GM18867 (cell line): Measurements from ENCODE around the gene EIF5.

Source experiments
- ATAC-seq: cut with Tn5 transposase; IDR thresholded peaks from one replicate; pipeline ENCODE4 v1.9.1; 2021; ENCODE audit warnings: mild to moderate bottlenecking, moderate library complexity; ENCODE audit not compliant: unreplicated experiment

EIF5 gene

DNA sequence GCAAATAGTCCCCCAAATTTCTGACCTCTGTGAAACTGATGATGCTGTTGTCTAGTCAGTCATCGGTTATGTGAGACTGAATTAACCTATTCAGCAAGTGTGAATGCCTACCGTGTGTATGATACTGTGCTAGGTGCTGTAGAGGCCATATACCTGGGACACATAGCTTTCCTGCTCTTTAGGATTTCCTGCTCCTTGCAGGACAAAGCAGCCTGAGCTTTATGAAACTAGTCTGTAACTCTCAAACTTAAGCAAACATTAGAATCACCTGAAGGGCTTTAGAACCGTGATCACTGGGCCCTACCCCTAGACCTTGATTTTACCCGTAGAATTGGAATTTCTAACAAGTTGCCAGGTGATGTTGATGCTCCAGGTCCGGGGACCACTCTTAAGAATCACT is 58.1 kb downstream of the EIF5 start:
- ATAC-seq, result no peak

DNA sequence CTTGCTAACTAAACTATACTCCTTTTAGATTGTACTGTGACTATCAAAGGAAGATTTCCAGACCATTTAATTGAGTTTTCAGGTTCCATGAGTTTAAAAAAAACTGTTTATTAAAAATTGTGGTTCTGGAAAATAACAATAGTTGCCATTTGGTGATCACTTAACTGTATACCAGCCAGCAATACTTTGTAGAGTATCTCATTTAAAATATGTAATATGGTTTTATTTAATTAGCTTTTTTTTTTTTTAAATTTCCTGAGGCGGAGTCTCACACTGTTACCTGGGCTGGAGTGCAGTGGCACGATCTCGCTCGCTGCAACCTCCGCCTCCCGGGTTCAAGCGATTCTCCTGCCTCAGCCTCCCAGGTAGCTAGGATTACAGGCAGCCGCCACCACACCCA is 58.5 kb downstream of the EIF5 start:
- no peak for ATAC-seq

DNA sequence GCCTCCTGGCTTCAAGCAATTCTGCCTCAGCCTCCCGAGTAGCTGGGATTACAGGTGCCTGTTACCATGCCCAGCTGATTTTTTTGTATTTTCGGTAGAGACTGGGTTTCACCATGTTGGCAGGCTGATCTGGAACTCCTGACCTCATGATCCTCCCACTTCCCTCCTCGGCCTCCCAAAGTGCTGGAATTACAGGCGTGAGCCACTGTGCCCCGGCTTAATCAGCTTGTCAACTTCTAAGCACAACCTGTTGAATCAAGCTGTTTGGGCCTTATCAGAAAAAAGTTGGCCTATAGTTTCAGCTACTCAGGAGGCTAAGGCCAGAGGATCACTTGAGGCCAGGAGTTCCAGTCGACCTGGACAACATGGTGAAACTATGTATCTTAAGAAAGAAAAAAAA is 59.0 kb downstream of the EIF5 start:
- ATAC-seq, result no peak

DNA sequence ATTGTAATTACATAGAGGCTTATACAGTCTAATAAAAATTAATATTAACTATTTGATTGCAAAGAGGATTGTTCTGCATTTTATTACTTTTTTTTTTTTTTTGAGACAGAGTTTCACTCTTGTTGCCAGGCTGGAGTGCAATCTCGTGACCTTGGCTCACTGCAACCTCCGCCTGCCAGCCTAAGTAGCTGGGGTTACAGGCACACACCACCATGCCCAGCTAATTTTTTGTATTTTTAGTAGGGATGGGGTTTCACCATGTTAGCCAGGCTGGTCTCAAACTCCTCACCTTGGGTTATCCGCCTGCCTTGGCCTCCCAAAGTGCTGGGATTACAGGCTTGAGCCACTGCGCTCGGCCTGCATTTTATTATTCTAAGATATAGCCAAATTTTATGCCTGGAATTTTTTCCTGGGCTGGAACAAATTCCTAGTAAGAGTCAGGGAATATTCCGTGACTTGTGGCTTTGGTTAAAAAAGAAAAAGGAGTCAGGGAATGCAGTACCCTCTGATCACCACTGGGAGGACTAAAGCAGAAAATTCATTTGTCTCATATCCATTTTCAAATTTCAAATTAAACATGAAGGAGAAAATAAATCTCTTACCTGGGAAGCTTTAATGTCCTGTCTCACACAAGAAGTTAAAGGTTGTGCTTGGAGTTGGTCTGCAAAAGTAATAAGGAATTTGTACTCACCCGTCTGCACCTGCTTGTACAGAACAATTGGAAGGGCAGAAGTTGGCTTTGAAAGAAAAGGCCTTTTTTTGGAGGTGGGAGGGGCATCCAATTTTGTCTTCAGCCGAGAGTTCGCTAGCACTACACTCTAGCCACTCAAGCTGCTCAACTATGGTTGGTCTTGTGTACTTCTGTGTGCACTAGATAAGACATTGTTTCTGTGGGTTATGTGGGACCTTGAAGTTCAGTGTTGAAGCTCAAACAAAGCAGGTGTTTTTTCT is 59.9 kb downstream of the EIF5 start:
- ATAC-seq, result no peak
